GM21381 (cell line): ENCODE measurements around the gene FER1L5.

Experiments
- ATAC-seq: cut with Tn5 transposase; IDR thresholded peaks from one replicate; pipeline ENCODE4 v1.9.1; 2021; ENCODE audit warnings: mild to moderate bottlenecking, moderate library complexity; ENCODE audit not compliant: unreplicated experiment

FER1L5 gene

DNA sequence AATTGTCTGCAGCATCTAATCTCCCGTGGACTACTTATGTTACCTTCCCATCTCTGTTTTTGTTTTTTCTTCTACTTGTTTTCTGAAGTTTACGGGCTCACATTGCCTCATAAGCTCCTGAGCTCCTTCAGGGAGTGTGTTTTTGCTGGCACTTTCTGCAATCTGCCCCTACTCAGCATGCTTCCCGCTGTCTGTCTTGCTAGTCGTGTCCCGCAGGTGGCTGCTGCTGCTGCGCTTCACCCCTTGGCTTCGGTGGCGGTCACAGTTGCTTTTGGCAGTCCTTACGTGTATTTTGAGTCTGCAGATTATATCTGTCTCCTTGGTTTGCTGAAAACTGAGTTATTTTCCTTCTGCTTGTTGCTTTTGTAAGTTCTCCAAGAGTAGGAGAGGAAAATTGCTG, 37.3 kb downstream of the FER1L5 start:
- no peak for ATAC-seq

GRCh38 chr2:96680561-96681141, 38.1 kb downstream of the FER1L5 start:
- no peak for ATAC-seq

- ATAC-seq = no peak
Measured at GRCh38 chr2:96681540-96681939, 39.0 kb downstream of the FER1L5 start.

GRCh38 chr2:96683307-96683706, 40.7 kb downstream of the FER1L5 start:
- ATAC-seq = no peak

DNA sequence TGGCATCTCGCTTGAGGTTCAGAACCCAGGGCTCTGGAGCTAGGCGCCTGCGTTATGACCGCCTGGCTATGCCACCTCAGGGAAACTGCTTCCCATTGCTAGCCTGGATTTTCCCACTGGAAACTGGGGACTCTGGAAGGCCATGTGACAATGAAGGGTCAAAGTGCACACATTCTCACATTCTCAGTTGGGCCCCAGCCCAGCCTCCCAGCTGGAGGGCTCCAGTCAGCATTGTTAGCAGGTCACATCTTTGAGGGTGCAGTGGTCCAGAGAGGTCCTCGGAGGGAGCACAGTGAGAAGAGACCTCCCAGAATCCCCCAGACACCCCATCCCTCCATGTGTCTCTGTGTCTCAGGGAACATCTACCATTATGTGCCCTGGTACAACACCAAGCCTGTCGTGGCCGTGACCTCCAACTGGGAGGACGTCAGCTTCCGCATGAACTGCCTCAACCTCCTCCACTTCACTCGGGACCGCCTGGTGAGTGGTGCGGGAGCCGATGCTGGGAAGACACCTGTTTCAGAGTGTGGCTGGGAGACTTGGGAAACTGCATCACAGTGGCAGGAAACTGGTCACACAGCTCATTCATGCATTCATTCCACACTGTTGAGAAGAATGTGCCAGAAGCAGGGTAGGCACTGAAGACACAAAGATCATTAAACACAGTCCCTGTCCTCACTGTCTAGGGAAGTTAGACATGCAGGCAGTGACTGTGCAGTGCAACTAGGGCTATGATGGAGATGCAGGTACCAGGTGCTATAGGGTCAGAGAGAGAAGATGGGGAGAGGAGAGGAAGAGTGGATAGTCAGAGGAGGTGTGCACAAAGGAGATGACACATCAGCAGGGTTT, 41.6 kb downstream of the FER1L5 start:
- ATAC-seq = no peak

DNA sequence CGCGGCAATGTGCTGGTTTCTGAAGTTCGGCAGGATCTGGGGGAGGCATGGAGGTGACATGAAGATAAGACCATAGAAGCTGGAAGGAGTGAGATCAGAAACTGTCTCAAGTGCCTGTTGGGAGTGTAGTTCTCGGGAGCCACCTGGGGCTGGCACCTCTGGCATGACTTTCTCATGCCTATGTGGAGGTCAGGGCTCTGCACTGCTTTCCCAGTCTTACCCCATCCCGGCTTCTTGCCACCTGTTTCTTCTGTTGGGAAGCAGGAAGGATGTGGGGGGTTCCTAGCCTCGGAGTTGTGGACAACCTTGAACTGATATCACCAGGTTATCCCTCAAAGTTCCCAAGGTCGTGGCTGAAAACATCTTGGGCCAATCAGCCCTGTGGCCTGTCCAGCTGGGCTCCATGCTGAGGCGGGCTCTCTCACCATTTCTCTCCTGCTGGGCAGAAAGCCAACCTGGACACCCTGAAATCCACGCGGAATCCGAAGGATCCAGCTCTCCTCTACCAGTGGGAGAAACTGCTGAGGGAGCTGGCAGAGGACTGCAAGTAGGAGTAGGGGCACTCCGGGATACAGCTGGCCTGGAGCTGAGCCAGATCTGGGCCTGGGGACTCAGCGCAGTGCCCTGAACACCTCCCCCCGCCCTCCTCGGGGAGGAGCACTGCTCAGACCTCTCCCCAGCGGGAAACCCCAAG, 42.5 kb downstream of the FER1L5 start:
- ATAC-seq = no peak

DNA sequence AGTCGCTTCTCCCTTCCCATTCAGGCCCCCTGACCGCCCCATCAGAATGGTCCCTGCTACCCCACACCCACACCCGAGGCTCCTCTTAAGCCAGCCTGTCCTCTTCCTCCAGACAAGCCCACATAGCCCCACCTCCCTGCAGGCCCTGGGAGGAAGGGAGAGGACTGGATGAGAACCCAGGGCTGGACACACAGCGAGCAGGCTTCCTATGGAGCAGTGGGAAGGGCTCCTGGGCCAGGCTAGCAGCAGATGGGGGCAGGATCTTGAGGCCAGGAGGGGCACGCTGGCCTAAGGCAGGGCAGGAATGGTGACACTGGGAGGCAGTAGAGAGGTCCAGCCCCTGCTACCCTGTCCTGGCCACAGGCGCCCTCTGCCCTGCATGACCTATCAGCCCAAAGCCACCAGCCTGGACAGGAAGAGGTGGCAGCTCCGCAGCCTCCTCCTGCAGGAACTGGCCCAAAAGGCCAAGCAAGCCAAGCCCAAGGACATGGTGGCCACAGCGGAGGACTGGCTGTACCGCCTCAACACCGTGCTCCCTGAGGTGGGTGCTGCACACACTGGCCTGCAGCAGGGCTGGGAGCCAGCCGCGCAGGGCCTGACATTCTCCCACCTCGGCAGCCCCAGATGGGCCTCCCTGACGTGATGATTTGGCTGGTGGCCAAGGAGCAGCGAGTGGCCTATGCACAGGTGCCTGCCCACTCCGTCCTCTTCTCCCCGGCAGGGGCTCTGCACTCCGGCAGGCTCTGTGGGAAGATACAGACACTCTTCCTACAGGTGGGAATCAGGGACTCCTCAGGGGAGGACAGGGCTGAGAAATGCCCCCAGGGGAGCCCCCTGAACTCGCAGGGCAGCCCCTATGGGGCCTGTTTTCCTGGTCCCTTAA, 43.3 kb downstream of the FER1L5 start:
- no peak for ATAC-seq

DNA sequence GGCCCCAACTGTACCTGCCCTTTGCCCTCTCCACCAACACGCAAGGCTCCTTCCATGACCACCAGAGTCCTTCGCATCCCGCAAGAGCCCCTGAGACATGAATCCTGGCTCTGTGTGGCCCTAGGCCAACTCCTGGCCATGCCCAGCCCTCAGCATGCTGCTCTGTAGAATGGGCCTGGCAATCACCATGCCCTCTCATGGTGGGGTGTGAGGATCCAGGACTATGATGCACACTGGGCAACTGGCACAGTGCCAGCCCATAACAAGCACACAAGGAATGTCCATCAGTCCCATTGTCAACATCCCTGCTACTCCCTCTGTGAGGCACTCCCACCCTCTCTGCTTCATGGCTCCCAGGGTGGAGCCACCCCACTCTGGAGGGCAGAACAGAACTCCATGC, 44.7 kb downstream of the FER1L5 start:
- no peak for ATAC-seq

- no peak for ATAC-seq
Measured at GRCh38 chr2:96687711-96688640, 45.4 kb downstream of the FER1L5 start.

- ATAC-seq = no peak
Measured at GRCh38 chr2:96688649-96689430, 46.3 kb downstream of the FER1L5 start.

- no peak for ATAC-seq
Measured at GRCh38 chr2:96689431-96689991, 46.9 kb downstream of the FER1L5 start.

DNA sequence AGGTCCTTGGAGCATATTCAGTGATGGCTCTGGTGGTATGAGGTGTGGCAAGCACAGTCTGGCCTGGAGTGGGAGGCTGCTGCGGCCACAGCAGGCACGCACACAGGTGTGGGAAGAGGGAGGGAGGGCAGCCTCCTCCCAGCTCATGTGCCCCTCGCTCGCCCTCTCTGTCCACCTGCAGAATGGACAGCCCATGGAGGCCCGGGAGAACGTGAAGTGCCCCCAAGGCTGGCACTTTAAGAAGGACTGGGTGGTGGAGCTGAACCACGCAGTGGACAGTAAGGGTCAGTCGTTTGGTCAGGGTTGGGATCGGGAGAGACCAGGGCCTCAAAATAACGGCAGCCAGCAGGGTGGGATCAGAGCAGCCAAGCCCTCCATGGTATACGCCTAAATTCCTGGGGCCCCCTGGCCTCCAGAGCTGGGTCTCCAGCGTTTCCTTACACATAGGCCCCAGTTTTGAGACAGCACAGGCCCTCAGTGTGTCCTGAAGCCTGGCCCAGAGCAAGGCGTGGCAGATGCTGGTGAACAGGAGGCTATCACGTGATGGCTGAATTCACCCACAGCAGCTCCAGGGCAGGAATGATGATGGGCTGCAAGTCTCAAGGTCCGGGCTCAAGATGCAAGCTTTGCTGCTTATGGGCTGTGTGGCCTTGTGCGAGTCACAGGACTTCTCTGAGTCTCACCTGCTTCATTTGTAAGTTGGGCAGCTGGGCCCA, 47.9 kb downstream of the FER1L5 start:
- ATAC-seq = no peak

DNA sequence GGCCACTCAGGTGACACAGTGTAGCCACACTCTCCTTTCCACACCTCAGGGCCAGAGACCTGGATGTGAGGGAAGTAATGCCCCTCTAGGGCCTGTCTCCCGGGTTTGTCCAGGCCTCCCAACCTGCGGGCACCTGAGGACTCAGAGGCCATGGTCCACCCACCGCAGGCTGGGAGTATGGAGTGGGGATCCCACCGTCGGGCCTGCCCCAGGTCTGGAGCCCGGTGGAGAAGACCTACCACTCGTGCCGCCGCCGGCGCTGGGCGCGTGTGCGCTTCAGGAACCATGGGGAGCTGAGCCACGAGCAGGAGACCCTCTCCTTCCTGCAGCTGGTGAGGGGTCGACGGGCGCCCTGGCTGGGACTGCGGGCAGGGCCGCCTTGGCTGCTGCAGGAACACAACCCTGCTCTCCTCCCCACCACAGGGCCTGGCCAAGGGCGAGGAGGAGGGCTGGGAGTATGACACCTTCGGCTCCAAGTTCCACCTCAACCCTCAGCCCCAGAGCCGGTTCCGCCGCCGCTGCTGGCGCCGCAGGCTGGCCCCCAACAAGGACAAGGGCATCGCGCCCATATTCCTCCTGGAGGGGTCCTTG, 48.6 kb downstream of the FER1L5 start:
- ATAC-seq = no peak

- ATAC-seq = no peak
Measured at GRCh38 chr2:96692094-96692971, 49.8 kb downstream of the FER1L5 start.

- no peak for ATAC-seq
Measured at GRCh38 chr2:96693286-96694200, 51.0 kb downstream of the FER1L5 start.

GRCh38 chr2:96694279-96694678, 51.7 kb downstream of the FER1L5 start:
- no peak for ATAC-seq
